Medulla oblongata (tissue), 1 donor: ENCODE results near the gene GIPC2.
"Not testable (repeated sequence)": the region's sequence is repeated elsewhere in the genome, so short reads cannot be mapped to it uniquely, and the experiment has no call there.

Source experiments
- DNase-seq: peaks from one replicate; pipeline ENCODE4 v3.0.0-alpha.2; 2015; ENCODE audit errors: extremely low spot score

Gene GIPC2

DNA sequence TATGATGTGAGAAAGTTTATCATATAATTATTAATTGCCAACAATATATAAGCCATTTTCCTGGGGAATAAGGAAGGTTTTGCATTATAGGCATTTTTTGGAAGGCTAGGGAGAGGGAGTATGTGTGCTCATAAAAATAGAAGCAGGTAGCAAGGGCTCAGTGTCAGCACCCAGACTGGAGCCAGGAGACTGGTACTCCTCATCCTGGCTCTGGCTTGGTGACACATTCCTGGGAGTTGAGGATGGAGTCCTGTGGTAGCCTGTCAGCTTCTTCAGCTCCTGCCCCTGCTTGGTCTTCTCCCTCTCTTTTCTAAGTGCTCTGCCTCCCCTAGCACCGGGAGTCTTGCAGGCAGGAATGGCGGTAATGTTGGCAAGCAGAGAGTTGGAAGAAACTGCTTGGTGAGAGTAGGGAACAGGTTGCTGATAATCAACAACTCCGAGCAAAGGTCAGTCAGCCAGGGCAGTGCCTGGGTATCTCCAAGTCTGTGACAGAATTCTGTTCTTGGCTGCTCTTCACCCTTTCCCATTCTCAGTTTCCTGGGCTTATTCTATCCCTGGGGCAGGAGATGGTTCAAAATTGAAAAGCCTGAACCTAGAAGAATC is 23.0 kb downstream of the GIPC2 start:
- DNase-seq = no peak

DNA sequence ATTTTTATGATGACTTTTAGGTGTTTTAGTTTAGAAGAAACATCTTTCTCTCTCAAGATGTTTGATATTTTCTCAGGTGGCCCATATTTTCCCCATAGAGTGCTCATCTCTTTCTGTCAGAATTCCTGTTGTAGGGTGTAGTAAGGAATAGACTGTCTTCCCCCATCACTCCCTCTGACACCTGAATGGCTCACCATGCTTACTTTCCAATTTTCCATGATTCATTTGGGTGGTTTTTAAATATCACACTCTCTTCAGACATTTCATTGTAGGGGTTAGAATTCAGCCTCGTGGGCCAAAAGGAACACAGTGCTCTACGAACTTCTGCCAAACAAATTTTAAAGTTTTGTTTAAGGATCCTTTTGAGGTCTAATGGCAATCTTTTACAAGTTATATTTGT is 24.0 kb downstream of the GIPC2 start:
- no peak for DNase-seq

DNA sequence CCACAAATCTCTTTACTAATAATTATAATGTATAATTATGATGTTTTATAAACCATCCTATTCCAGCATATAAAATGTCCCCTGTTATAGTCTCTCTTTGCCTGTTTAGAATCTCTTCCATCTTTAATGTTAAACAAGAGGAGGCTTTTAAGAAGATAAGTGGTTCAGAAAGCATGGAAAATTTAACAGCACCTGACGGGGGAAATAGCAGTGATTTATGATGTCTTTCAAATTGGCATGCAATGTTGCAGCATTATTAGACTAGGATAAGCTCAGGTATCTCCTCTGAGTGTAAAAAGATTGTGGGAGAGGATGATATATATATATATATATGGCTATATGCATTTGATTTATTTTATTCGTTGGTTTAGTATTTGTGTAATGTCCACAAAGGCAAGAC is 24.4 kb downstream of the GIPC2 start:
- no peak for DNase-seq

DNA sequence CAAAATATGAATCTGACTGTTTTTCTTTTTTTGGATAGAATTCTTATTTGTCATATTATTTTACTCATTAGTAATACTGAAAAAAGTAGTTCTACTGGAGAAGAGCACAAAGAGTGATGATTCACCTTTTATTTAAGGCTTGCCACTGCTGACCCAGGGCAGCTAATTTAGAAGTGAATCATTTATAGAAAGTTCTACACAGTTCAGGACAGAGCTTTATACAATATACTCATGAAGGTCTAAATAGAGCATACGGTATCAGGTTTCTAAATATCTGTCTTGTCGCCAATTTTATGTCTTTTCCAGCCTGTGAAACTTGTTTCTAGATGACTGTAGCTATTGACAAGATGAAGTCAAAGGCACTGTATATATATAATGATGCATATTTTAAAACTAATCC is 25.0 kb downstream of the GIPC2 start:
- no peak for DNase-seq

DNA sequence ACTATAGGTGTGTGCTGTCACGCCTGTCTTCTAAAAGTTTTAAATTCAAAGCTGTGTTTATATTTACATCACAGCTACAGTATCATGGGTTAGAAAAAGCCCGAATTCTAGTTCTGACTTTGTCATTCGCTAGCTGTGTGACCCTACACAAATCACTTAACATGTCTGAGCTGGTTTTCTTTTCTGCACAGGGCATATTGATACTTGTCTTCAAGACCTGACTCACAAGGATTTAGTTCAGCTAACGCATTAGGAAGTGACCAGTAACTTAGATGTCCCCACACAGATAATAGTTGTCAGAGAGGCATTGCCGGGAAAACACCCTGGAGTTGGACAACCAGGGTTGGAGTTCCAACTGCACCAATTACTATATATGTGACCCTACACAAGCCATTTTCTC is 25.9 kb downstream of the GIPC2 start:
- no peak for DNase-seq

DNA sequence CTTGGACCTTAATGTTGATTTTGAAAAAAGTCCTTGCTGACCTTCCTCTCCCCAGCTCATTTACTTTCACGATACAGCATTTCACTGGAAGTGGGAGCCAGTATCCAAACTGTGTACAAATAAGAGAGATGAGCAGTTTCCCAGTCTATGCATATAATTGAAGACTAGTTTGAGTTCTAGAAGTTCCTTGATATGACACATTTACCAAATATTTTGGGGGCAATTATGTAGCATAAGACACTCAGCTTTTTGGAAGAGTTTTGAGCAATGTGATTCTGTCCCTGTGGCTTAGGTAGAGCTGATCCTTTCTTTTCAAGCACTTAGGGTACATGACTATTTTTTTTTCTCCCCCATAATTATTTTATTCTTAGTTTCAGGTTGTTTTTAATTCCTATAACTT is 26.4 kb downstream of the GIPC2 start:
- DNase-seq = no peak

DNA sequence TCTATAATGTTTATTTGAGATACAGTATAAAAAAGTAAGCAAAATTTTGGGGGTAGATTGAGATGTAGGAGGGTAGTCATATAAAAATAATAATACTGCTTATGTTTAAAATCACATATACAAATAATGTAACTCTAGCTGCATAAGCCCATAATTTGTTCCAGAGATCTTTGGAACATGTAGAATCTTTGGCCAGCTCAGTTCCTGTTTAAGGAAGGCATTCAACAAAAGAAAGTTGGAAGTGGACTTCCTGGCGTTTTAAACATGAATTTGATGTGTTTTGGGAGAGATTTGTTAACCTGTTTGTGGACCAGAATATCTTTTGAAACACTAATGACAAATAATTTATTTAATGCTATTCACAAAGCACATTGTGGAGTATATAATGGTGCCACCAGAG is 27.7 kb downstream of the GIPC2 start:
- DNase-seq = no peak

DNA sequence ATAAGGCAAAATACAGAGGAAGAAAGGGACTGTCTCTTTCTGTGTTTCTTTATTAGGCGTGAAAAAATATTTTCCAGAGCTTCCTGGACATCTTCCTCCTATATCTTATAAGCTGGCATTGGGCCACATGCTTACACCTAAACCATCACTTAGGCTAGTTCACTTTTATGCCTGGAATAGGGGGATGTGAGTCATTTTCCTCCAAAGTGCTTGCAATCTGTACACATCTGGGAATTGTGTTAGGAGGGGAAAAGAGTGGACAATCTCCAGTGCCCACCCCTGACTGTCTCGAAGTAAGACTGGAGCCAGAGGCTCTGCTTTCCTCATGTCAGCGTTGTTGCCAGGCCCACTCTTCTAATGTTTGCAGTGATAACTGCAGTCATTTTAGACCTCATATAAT is 29.9 kb downstream of the GIPC2 start:
- no peak for DNase-seq

DNA sequence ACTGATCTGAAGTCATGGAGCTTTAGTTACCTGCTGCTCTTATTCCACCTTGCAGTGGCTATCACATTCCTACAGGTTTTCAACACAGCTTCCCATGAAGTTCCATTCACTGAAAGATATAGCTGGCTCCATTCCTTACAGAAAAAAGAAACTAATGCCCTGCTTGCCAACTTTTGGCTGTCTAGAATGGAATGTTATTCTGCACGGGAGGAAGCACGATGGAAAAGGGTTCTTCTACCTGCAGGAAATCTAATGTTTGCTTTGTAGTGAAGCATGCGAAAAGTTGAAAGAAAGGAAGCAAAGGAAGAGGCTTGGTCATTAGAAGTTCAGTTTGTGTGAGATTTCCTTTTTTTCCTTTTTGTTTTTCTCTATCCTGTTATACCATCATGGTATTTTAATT is 32.6 kb downstream of the GIPC2 start:
- no peak for DNase-seq

DNA sequence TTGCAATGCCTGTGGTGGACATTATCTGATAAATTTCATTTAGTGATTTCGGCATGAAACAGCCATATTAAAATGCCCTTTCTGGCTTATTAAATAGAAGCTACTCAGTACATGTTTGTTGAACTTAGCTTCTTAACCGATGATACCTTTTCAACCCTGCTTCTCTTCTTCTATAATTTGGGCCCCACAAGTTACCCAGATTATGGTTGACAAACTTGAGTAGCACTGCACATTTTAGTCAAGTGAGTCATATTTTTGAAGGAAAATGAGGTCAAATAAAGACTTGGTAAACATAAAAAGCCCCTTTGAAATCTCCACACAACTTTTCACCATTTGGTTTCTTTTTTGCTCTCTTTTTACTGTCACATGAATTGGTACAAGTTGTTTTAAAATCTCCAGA is 33.8 kb downstream of the GIPC2 start:
- no peak for DNase-seq

DNA sequence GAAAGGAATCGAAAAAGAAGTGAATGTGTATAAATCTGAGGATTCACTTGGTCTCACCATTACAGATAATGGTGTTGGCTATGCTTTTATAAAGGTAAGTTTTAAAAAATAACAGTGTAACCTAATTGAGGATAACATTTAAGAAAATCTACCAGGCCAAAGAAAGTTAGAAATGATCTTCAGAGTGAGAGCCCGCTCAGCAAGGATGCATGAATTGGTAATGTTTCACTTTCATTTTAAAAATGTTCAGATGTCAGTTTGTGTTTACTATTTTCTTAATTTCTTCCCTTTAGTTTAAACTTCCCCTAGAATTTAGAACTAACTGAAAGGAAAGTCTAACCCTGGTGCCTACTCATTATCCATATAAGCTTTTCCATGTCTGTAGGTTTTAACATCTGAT is 35.0 kb downstream of the GIPC2 start:
- DNase-seq = no peak

DNA sequence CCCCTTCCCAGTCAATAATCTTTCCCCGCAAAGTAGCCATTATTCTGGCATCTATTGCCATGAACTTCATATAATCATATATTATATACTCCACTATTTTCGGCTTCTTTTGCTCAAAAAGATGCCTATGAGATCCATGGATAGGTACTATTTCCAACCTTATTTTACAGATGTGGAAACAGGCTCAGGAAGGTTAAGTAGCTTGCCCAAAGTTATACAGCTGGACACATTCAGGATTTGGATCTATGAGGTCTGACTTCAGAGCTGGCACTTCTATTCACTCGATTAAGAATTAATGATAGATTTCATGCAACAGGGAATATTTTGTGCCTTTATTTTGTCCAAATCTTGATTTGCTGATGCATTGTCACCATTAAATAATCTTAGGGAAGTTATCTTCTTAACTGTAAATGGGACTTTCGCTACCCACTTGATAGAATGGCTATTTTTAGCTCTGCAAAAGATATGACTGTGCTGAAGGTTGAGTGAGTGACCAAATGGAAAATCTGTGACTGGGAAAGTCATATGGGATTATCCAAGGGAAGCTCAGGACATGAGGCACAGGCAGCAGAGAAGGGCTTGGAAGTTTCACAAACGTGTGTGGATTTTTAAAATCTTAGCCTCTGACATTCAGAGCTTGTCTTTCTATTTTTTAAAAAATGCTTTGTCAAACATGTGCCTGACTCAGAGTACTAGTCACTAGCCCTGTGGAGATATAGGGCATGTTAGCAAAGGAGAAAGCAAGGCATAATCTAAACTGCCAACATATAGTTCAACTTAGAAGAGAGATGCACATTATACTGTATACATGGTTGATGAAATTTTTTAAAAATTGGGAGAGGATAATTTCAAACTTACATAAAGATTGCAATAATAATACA is 36.5 kb downstream of the GIPC2 start:
- no peak for DNase-seq

DNA sequence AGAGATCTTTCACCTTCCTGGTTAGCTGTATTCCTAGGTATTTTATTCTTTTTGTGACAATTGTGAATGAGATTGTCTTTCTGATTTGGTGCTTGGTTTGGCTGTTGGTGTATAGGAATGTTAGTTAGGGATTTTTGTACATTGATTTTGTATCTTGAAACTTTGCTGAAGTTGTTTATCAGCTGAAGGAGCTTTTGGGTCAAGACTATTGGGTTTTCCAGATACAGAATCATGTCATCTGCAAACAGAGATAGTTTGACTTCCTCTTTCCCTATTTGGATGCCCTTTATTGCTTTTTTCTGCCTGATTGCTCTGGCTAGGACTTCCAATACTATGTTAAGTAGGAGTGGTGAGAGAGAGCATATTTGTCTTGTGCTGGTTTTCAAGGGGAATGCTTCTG is 38.9 kb downstream of the GIPC2 start:
- not testable (repeated sequence) for DNase-seq

DNA sequence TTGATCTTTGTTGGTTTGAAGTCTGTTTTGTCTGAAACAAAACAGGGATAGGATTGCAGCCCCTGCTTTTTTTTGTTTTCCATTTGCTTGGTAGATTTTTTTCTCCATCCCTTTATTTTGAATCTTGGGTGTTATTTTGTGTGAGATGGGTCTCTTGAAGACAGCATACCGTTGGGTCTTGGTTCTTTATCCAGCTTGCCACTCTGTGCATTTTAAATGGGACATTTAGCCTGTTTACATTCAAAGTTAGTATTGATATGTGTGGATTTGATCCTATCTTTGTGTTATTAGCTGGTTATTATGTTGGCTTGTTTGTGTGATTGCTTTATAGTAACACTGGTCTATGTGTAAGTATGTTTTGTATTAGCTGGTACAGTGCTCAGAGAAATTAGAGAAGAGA is 40.9 kb downstream of the GIPC2 start:
- no peak for DNase-seq

DNA sequence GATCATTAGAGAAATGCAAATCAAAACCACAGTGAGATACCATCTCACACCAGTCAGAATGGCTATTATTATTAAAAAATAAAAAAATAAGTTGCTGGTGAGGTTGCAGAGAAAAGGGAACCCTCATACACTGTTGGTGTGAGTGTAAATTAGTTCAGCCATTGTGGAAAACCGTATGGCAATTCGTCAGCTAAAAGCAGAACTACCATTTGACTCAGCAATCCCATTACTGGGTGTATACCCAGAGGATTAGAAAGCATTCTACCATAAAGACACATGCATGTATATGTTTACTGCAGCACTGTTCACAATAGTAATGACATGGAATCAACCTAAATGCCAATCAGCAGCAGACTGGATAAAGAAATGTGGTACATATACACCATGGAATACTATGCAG is 42.2 kb downstream of the GIPC2 start:
- DNase-seq = no peak

DNA sequence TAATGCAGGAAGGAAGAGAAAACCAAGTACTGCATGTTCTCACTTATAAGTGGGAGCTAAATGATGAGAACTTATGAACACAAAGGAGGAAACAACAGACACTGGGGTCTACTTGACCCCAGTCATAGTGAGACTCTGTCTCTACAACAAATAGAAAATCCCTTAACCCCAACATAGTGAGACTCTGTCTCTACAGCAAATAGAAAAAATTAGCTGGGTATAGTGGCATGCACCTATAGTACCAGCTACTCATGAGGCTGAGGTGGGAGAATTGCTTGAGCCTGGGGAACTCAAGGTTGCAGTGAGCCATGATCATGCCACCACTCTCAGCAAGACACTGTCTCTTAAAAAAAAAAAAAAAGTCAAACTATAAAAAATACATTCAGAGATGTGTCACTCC is 42.7 kb downstream of the GIPC2 start:
- DNase-seq = no peak

DNA sequence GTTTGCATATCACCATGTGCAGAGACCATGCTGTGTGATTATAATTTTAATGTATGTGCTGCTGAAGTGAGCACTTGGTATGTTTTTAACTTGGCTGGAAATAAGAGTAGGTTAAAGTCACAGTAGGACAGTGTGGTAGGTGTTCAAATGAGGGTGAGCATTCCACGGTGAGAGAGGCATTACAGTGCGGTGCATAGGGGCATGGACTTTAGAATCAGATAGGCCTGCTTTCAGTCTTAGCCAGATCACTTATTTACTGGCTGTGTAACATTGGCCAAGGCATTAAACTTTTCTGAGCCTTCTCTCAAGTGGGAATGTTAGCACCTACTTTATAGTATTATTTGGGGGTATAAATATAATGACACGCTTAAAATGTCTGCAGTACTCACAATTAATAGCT is 43.2 kb downstream of the GIPC2 start:
- DNase-seq = no peak

DNA sequence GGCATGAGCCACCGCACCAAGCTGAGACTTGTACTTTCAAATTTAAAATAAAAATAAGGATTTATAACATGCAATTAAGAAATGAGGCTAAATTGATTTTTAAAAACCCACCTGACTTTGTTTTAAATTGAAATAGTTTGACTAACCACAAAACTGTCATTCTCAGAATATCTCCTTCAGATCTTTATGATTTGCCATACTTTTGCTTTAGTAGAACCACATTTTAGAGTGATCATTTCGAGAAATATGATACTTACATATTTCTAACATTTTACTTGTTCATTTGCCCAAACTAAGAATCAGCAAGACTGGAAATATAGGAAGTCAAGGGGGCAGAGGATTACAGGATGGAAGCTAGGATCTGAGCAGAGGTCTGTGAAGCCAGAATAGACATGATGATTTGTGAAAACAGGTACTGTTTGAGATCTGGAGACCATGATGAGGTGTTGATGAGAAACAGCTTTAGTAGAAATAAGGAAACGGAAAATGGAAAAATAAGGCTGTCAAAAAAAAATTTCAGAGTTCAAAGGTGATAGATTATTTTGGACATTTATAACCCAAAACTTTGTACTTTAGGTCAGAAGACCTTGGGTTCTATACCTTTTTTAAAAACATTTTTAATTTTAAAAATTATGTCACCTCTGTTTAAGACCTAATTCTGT is 44.8 kb downstream of the GIPC2 start:
- no peak for DNase-seq

DNA sequence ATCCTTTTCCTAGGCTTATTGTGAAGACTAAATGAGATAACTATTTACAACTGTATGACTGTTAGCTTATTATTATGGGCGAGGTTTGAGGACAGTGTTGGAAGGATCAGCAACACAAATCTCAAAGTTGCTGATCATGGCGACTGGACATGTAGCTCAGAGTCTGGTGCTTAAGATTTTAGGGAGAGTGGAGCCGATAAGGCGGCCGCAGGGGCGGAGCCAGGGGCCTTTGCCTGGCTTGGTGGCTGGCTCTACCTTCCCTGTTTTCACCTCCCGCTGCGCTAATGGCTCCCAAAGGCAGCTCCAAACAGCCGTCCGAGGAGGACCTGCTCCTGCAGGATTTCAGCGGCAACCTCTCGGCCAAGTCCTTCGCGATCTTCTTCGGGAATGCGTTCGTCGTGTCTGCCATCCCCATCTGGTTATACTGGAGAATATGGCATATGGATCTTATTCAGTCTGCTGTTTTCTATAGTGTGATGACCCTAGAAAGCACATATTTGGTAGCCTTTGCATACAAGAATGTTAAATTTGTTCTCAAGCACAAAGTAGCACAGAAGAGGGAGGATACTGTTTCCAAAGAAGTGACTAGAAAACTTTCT is 45.5 kb downstream of the GIPC2 start:
- DNase-seq = no peak

DNA sequence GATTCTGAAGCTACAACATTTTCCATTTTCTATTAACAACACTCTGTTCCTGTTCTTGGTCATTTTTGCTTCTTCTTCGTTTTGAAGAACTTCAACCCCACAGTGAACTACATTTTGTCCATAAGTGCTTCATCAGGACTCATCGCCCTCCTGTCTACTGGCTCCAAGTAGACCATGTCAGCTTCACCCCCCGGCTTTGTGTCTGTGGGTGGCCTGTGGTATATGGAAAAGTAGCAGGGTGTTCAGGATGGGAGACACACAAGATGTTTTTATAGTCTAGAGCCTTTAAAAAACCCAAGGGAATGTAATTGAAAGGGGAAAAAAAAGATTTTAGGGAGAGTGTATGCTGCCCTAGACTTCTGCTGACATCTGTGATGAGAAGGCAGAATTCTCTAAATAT is 46.1 kb downstream of the GIPC2 start:
- no peak for DNase-seq

DNA sequence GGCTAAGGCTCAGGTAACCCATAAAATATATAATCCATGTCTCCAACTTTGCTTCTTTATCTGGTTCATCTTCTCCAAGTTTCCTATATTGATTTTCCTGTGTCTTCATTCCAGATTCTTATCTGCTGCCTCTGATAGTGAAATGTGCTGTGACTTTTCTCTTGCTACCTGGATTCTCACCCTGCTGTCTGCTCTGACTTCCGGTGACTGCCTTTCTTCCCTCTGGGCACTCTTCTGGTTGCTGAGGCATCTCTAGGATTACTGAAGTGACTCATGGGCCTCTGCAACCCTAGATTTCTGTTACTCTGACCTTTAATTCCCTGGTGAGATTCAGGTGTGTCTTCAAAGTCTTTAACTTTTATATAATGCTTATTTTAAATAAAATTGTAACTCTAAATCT is 46.9 kb downstream of the GIPC2 start:
- DNase-seq = no peak

DNA sequence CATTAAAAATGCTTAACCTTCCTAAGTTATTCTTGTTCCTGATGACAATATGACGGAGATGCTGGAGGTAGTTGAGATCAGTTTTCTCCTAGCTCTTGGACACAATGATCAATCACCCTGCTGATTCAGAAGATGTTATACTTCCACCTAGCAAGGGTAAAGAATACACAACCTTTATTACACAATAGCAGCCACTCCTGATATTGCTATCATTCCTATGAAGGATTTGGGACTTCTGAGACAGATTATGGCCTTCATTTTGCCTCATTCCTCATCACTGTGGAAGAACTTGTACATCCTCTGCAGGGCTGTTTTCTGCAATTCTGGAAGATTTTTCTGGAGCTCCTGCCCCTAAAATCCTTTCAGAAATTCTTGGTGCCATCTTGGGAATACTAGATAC is 47.8 kb downstream of the GIPC2 start:
- DNase-seq = no peak

DNA sequence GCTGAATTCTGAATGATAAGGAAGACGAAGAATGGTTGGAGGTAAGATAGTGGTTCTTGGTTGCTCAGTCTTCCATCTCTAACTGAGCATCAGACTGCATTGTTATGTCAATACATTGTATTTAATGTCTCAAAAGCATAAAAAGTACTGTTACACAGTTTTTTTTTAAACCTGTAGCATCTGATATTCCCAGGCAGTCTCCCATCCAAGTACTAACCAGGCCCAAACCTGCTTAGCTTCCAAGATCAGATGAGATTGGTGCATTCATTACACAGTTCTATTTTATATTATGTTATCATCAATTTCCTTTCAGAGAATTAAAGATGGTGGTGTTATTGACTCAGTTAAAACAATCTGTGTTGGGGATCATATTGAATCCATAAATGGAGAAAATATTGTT is 48.9 kb downstream of the GIPC2 start:
- DNase-seq = no peak
